Activated T-cell treated with anti-CD3 and anti-CD28 coated beads, Interleukin-2, amount 50 U/mL, for 24 hours (primary cell): Measurements from ENCODE around the gene SLPI.

Experiments used
- DNase-seq: peaks from one replicate; pipeline ENCODE4 v3.0.0-alpha.2; 2020
- H3K27ac Mint-ChIP-seq: 2 replicates; pipeline ENCODE4 v1.8.0; 2020; ENCODE audit warnings: mild to moderate bottlenecking, mixed read lengths
- H3K27me3 Mint-ChIP-seq: 2 replicates; pipeline ENCODE4 v1.8.0; 2020; ENCODE audit warnings: mixed read lengths
- H3K36me3 Mint-ChIP-seq: 2 replicates; pipeline ENCODE4 v1.8.0; 2020; ENCODE audit warnings: low read depth, mixed read lengths
- H3K4me1 Mint-ChIP-seq: 2 replicates; pipeline ENCODE4 v1.8.0; 2020; ENCODE audit warnings: low read depth, mixed read lengths
- H3K4me3 Mint-ChIP-seq: 2 replicates; pipeline ENCODE4 v1.8.0; 2020; ENCODE audit warnings: mild to moderate bottlenecking, moderate library complexity, mixed read lengths
- H3K9me3 Mint-ChIP-seq: 2 replicates; pipeline ENCODE4 v1.8.0; 2020; ENCODE audit warnings: mixed read lengths

The SLPI gene

DNA sequence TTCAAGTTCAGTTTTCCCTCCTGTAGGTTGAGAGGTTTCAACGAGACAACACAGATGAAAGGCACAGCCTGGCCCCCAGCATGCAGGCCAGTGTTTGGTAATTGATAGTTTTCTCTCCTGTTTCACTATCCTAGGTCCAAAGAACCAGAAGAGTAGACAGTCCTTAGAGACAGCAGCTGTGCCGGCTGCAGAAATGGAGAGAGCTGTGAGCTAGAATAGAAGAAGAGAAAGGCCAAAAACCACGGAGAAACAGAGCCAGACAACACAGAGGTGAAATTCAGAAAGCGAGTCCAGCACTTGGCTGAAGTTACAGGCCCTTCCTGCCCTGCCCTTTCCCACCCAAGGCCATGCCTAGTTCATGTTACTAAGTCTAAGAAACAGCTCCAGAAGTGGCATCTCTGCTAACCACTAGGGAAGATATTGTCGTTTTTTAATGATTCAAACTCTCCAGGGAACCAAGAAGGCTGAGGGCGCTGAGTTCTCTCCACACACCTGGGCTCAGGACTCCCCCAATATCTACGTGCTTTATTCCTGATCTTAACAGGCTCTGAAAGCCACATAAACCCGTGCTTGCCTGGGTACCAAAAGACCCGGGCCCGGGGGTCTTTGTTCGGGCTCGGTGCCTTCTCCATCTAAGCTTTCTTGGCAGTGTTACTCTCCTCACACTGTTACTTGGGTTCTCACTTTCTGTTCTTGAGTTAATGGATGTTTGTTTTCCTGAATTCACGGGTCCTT, 35.7 kb upstream of the SLPI start:
- Mint-ChIP-seq H3K4me1 (peaks cover 13% of the 10 kb centered on the region), H3K4me3 (no peak overlapping the region), H3K27ac (no peak overlapping the region), H3K27me3 (peaks cover 54% of the 10 kb centered on the region), H3K9me3 (no peaks in the 10 kb centered on the region), H3K36me3 (no peaks in the 10 kb centered on the region)
- no peak for DNase-seq

DNA sequence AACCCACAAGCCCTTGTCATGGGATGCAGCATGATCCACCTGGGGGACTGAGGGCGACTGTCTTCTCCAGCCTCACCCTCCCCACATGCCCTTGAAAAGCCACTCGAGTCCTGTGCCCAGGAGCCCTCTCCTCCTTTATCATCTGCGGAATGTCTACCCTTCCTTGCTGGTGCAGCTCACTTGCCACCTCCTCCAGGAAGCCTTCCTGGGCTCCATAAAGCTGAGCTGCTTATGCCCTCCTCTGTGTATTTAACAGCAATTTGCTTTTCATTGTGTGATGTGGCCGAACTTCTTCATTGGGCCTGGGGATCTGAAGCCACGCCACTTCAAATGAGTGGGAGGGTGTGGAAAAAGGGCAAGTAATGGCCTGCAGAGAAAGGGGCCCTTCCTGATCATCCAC, 34.5 kb upstream of the SLPI start:
- no peak for DNase-seq
- H3K9me3 Mint-ChIP-seq = no peaks in the 10 kb centered on the region
- H3K4me3 Mint-ChIP-seq = no peak overlapping the region
- no peak overlapping the region for H3K27ac Mint-ChIP-seq
- H3K4me1 Mint-ChIP-seq = peaks cover 10% of the 10 kb centered on the region
- H3K27me3 Mint-ChIP-seq = peaks cover 44% of the 10 kb centered on the region
- no peaks in the 10 kb centered on the region for H3K36me3 Mint-ChIP-seq

DNA sequence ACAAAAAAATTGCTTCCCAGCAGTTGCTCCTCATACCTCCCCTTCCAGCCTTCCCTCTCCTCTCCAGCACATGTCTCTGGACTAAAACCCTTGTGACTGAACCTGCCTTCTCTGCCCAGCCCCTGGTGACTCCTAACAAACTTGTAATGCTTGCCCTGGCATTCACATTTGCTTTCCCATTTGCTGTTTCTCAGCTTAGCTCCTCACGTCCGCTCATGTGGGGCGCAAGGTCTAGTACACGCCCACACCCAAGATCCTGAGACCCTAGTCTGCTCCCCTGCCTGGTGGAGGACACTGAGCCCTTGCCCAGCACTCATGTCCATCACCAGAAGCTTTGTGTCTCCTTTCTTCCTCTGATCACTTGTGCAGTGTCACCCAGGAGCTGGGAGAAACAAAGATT, 34.0 kb upstream of the SLPI start:
- Mint-ChIP-seq H3K27me3 (peaks cover 41% of the 10 kb centered on the region), H3K27ac (no peak overlapping the region), H3K36me3 (no peaks in the 10 kb centered on the region), H3K9me3 (no peaks in the 10 kb centered on the region), H3K4me3 (no peak overlapping the region), H3K4me1 (peaks cover 8% of the 10 kb centered on the region)
- no peak for DNase-seq

DNA sequence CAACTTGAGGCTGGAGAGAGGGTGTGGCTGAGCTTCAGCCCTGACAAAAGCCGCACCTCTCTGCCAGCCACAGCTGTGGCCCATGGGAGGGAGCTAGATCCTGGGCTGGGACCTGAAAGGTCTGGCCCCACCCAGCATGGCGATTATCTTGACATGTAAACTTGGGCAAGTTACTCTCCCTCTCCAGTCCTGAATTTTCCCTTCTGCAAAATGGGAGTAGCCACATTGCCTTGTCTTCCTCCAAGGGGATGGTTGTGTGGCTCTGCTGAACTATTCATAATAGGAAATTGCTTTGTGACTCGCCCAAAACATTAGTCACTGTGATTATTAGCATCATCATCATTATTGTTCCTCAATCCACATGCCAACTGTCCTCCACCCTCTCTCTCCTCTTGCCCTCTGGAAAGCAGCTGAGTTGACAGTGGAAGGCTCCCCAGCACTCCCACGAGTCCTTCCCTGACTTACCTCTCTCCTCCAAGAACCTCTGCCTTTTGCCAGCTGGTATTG, 29.2 kb upstream of the SLPI start:
- Mint-ChIP-seq H3K4me3 (no peak overlapping the region), H3K36me3 (no peaks in the 10 kb centered on the region), H3K4me1 (no peaks in the 10 kb centered on the region), H3K9me3 (no peaks in the 10 kb centered on the region), H3K27ac (no peak overlapping the region), H3K27me3 (peaks cover 34% of the 10 kb centered on the region)
- no peak for DNase-seq

DNA sequence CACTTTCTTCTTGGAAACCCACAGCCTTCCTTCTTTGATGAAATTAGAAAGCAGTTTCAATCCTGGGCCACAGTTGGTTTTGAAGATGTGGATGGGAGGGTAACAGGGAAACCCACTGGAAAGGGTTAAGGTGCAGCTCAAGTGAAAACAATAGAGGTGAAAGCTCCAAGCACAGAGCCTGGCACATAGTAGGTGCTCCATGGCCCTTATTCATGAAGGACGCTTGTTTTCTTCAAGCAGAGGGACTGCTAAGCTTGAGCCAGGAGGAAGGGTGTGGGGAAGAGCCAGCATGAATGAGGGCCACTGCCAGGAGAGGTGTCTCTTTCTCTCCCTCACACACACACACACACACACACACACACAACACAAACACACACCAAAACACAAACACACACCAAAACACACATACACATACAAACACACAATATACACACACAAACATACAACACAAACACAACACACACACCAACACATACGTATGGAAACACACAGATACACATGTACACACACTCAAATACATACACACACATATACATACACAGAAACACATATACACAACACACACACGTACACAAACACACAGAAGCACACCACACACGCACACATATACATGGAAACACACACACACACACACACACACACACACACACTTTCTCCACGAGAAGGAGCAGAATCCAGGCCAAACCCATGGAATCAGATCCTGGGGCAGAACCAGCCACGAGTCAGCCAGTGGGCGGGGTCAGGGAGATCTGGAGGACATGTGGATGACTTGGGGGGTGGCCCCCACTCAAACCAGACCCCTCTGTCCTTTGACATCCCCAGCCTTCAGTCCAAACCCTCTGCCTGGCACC, 28.6 kb upstream of the SLPI start:
- Mint-ChIP-seq H3K9me3 (no peaks in the 10 kb centered on the region), H3K27me3 (peaks cover 32% of the 10 kb centered on the region), H3K4me3 (no peak overlapping the region)

DNA sequence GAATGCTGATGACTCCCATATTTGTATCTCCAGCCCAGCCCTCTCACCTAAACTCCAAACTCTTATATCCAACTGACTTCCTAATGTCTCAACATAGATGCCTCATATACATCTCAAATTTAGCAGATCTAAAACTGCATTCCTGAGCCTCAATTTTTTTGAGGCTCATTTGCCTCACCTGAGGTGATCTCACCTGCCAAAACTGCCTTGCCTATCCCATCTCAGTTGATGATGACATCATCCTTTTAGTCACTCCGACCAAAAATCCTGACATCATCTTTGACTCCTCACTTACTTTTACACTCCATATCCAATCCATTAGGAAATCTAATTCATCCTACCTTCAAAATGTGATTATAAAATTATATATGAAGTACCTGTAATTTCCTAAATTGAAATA, 25.6 kb upstream of the SLPI start:
- Mint-ChIP-seq H3K4me1 (no peaks in the 10 kb centered on the region), H3K36me3 (no peaks in the 10 kb centered on the region), H3K27ac (no peak overlapping the region), H3K4me3 (no peak overlapping the region), H3K9me3 (no peaks in the 10 kb centered on the region), H3K27me3 (peaks cover 42% of the 10 kb centered on the region)
- no peak for DNase-seq

More for the DNA sequence above, 28.6 kb upstream of the SLPI start:
- no peak for DNase-seq
- no peaks in the 10 kb centered on the region for H3K4me1 Mint-ChIP-seq
- H3K36me3 Mint-ChIP-seq = no peaks in the 10 kb centered on the region
- H3K27ac Mint-ChIP-seq = no peak overlapping the region

DNA sequence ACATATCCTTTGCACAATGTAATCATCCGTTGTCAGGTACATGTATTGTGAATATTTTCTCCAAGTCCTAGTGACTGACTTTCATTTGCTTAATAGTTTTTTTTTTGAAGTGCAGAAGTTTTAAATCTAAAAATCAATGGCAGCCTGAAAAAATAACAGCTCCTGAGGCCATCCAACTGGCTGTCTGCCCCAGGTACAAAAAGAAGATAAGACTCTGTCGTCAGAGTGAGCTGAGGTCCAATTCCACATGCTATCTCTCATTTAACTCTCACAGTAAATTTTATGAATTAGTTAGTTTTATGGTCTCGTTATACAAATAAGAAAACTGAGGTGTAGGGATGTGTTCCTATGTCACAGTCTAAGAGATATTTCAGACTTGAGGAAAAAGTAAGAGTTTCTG, 21.0 kb upstream of the SLPI start:
- Mint-ChIP-seq H3K36me3 (no peaks in the 10 kb centered on the region), H3K4me1 (no peaks in the 10 kb centered on the region), H3K27me3 (peaks cover 53% of the 10 kb centered on the region), H3K4me3 (no peak overlapping the region), H3K27ac (no peak overlapping the region), H3K9me3 (no peaks in the 10 kb centered on the region)
- no peak for DNase-seq

DNA sequence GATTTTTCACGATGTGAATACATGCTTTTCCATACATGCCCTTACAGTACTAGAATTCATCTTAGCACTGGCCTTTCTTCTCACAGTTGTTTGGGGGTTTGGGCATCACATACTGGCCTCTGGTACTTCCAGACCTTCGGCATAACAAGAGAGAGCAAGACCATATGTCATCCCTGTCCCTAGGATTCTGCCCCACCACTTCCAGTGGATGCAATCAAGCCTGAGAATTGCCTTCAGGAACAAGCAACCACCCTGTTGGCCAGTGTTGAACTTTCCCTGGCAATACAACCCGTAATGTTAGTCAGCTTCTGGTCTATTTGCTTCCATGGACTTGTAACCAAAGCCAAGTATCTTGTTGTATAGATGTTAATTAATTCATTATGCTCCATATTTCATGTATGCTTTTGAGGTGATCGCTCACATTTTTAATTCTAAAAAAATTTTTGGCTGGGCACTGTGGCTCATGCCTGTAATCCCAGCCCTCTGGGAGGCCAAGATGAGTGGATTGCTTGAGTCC, 15.4 kb upstream of the SLPI start:
- DNase-seq = no peak
- H3K27ac Mint-ChIP-seq = no peak overlapping the region
- H3K4me3 Mint-ChIP-seq = no peak overlapping the region
- no peaks in the 10 kb centered on the region for H3K4me1 Mint-ChIP-seq
- peaks cover 34% of the 10 kb centered on the region for H3K27me3 Mint-ChIP-seq
- H3K9me3 Mint-ChIP-seq = no peaks in the 10 kb centered on the region
- H3K36me3 Mint-ChIP-seq = no peaks in the 10 kb centered on the region

DNA sequence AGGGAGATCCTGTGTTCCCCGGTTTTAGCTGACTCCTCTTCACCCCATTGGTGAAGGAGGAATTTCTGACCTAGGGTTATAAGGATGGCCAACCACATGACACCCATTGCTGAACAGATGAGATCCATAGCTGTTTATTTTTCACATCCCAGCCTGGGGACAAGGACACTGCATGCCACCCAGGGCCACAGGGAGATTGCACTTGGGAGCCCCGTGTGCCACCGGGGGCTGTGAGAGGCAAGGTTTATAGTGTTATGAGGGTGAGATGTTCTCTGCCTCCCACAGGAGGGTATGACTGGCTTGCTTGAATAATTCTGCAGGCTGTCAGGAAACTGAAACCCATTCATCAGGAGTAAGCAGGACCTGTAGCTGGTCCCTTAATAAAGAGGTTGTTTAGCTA, 14.7 kb upstream of the SLPI start:
- DNase-seq = no peak
- Mint-ChIP-seq H3K27me3 (peaks cover 30% of the 10 kb centered on the region), H3K4me1 (no peaks in the 10 kb centered on the region), H3K9me3 (no peaks in the 10 kb centered on the region), H3K36me3 (no peaks in the 10 kb centered on the region), H3K4me3 (no peak overlapping the region), H3K27ac (no peak overlapping the region)

DNA sequence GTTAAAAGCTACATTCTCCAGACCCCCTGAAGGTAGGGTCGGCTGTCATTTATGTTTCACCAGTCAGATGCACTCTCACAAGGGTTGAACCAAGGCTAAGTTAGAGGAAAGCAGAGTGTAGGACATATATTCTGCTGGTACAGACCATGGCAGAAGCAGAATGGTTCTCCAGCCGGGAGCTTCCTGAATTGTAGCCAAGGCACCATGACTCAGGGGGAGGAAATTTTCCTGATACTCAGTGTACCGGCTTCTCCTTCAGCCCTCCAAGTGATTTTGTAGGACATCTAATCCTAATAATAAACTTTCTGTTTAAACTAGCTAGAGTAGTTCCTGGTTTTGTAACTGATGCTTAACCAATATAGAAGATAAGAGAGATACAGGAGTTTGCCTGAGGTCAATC, 14.2 kb upstream of the SLPI start:
- H3K9me3 Mint-ChIP-seq = no peaks in the 10 kb centered on the region
- H3K27ac Mint-ChIP-seq = no peak overlapping the region
- H3K4me1 Mint-ChIP-seq = no peaks in the 10 kb centered on the region
- peaks cover 29% of the 10 kb centered on the region for H3K27me3 Mint-ChIP-seq
- DNase-seq = no peak
- no peak overlapping the region for H3K4me3 Mint-ChIP-seq
- no peaks in the 10 kb centered on the region for H3K36me3 Mint-ChIP-seq

DNA sequence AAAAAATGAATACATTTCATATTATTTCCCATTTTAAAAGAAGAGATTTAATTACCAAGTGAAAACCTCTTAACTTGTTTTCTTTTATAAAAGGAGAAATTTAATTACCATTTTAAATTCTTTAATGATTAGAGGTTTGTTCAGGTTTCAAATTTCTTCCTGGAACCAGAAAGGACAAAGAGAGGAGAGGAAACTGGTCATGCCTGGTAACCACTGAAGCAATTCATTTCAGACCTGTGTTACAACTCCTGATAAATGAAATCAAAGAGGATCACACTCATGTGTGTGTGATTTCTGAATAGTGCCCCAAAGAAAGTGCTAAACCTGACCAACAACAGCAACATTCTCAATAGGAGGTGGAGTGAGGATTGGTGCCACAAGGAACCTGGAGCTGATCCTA, 12.6 kb upstream of the SLPI start:
- Mint-ChIP-seq H3K27ac (no peak overlapping the region), H3K27me3 (peaks cover 28% of the 10 kb centered on the region), H3K9me3 (no peaks in the 10 kb centered on the region), H3K36me3 (no peaks in the 10 kb centered on the region), H3K4me3 (no peak overlapping the region), H3K4me1 (no peaks in the 10 kb centered on the region)
- DNase-seq = no peak

DNA sequence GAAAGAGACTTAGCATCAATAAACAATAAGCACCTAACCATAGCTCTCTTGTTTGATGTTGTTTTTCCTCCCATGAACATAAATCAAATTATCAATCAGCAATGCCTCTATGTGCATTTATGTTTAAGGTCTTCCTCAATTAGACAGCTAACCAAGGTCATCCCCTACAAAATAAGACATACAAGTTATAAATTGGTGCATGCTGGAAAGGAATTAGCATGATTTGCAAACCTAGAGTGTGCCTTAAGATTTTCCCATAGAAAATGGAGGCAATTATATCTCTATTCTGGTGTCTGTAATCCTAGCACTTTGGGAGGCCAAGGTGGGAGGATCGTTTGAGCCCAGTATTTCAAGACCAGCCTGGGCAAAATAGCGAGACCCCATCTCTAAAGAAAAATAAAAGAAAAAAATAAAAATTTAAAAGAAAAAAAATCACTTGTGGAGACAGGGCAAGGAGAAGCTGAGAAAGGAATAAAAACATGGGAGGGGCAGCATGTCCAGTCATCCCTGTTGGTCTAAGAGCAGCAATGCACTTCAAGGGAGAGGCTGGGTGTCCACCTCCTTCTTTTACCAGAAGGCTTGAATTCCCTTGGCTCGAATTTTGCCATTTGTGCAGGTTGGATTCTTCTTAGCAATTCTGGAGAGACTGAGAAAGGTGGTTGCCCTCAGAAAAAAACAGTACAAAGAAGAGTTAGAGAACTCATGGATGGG, 9.3 kb upstream of the SLPI start:
- Mint-ChIP-seq H3K27ac (no peak overlapping the region), H3K36me3 (no peaks in the 10 kb centered on the region), H3K9me3 (no peaks in the 10 kb centered on the region), H3K4me3 (no peak overlapping the region), H3K4me1 (no peaks in the 10 kb centered on the region), H3K27me3 (peaks cover 26% of the 10 kb centered on the region)
- no peak for DNase-seq

DNA sequence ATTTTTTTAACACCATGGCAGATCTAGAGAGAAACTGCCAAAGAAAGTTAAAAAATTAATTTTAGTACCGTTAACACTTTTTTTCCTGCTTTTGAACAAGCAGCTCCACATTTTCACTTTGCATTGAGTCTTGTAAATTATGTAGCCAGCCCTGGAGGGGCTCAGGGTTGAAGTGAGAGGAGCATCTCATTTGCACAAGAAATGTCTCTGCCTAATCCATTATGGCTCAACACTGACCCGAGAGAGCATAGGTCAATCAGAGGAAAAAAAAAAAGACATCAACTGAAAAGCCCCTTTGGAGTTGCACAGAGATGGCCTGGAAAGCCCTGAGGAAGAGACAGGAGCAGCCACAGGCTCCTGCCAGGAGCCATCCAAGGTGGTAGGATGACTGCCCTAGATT, 4.3 kb upstream of the SLPI start:
- DNase-seq = no peak
- Mint-ChIP-seq H3K4me1 (peaks cover 6% of the 10 kb centered on the region), H3K27ac (no peak overlapping the region), H3K4me3 (no peak overlapping the region), H3K36me3 (no peaks in the 10 kb centered on the region), H3K27me3 (peaks cover 36% of the 10 kb centered on the region), H3K9me3 (no peaks in the 10 kb centered on the region)

DNA sequence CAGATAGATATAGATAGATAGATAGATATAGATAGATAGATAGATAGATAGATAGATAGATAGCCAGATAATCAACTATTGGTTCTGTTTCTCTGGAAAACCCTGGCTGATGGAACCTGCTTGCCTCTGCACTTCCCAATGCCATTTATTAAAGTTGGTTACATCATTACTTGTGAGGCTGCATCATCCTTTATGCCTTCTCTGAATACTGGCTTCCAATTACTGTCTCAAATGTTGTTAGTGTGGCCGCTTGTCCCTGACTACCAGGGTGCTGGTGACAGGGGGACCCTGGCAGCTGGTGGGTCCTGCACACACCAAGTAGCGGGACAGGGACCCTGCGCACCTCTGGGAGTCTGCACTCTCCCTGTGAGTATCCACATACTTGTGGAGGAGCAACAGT, 3.9 kb upstream of the SLPI start:
- H3K36me3 Mint-ChIP-seq = no peaks in the 10 kb centered on the region
- no peak for DNase-seq
- no peak overlapping the region for H3K27ac Mint-ChIP-seq
- H3K4me3 Mint-ChIP-seq = no peak overlapping the region
- H3K9me3 Mint-ChIP-seq = no peaks in the 10 kb centered on the region
- H3K4me1 Mint-ChIP-seq = peaks cover 6% of the 10 kb centered on the region
- peaks cover 40% of the 10 kb centered on the region for H3K27me3 Mint-ChIP-seq
